ENCODE data around the gene MLH3. TPM values are rescaled to one million over a fixed set of nuclear protein-coding genes. Genes with fewer than 3 reads are reported as not detected.
A peak's percentile ranks its signal among the peaks of the same experiment; 100 is the strongest.

Gene MLH3
- total and polyA plus RNA-seq, 4 donors, result 7.3 to 43.6 (median 22.6) TPM

DNA sequence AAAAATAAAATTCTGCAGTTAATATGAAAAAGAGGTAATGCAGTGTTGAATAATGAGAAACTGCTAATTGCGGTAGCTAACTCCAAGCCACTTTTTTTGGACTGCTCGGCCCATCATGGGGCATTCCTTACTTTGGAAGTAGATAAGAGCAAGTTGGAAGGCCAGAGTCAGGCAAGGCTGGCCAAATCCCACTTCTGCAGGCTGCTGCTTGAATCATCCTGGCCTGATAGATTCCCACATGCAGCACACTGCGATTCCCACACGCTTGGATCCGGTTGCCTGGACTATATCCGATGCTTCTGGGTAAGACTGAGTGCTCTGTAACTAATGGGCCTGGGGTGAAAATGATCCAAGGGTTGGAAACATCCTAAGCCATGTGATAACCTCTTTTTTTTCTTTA is 38.0 kb downstream of the MLH3 start:
- DNase-seq (peak in 1 of 2 donors; percentile 73), ATAC-seq (ENCODE audit: low FRiP score) (peak; percentile 50)
- Histone ChIP-seq H3K4me3 (ENCODE audit: low read length in 2 of 2) (no peak overlapping the region), H3K4me1 (ENCODE audit: control insufficient read depth in 1 of 2, insufficient read depth in 2 of 2, low read length in 2 of 2) (peaks cover 0 to 10% of the 10 kb centered on the region in 2 donors), H3K36me3 (ENCODE audit: control insufficient read depth in 1 of 2, insufficient read depth in 2 of 2, low read length in 1 of 2) (peaks cover 4 to 6% of the 10 kb centered on the region in 2 donors), H3K27ac (ENCODE audit: low read depth in 1 of 2, low read length in 2 of 2) (no peak overlapping the region), H3K9me3 (ENCODE audit: control insufficient read depth, low read length) (no peaks in the 10 kb centered on the region), H3K27me3 (ENCODE audit: control insufficient read depth in 1 of 2, insufficient read depth in 2 of 2, low read length in 1 of 2) (no peaks in the 10 kb centered on the region)
- intact Hi-C loops (cut with DNase I), result loop anchor here (5.0 kb wide), 3 partner anchors 39 to 66 kb away; partner anchors contain the start of genes MLH3 (in 1 of the 2) and ZC2HC1C (in 1 of the 2)
- 70 to 77% methylated on average over 6 of the region's 6 CpGs for WGBS, 2 donors

DNA sequence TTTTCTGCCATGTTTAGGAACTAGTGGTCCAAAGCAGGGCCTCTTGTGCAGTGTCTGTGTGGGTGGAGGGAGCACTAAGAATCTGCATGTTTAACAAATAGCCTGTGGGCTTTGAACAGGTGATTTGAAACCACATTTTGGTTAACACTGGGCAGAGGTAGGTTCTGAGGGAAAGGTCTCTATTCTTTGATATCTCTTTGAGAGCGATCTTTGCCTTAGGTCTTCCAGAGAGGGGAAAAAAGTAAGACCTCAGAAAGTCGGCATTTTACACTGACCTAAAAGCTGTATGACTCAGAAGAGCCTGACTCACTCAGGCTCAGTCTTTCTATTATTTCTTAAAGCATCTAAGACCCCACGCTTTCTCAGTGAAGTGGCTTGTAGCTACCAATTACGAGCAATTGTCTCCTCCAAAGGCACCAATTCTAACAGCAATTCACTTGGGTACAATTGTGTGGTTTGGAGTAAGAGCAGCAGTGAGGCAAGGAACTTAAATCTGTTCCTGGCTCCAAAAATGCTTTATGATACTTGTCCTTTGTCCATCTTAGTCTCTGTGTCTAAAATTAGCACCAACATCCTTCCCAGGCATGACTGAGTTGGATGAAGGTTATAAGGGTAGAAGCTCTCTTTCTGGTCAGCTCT is 39.8 kb downstream of the MLH3 start:
- Histone ChIP-seq H3K27ac (ENCODE audit: low read depth in 1 of 2, low read length in 2 of 2) (peak overlapping the region; percentile 69 to 87), H3K36me3 (ENCODE audit: control insufficient read depth in 1 of 2, insufficient read depth in 2 of 2, low read length in 1 of 2) (peaks cover 4 to 11% of the 10 kb centered on the region in 2 donors), H3K9me3 (ENCODE audit: control insufficient read depth, low read length) (no peaks in the 10 kb centered on the region), H3K4me3 (ENCODE audit: low read length in 2 of 2) (no peak overlapping the region), H3K4me1 (ENCODE audit: control insufficient read depth in 1 of 2, insufficient read depth in 2 of 2, low read length in 2 of 2) (peaks cover 0 to 10% of the 10 kb centered on the region in 2 donors), H3K27me3 (ENCODE audit: control insufficient read depth in 1 of 2, insufficient read depth in 2 of 2, low read length in 1 of 2) (no peaks in the 10 kb centered on the region)
- WGBS, 2 donors, result 11 to 13% methylated on average over 4 of the region's 4 CpGs
- intact Hi-C loops (cut with DNase I), result loop anchor here (5.0 kb wide), 3 partner anchors 41 to 64 kb away; partner anchors contain the start of genes MLH3 (in 1 of the 2) and ZC2HC1C (in 1 of the 2)
- DNase-seq (no peak), ATAC-seq (ENCODE audit: low FRiP score) (peak; percentile 70)

DNA sequence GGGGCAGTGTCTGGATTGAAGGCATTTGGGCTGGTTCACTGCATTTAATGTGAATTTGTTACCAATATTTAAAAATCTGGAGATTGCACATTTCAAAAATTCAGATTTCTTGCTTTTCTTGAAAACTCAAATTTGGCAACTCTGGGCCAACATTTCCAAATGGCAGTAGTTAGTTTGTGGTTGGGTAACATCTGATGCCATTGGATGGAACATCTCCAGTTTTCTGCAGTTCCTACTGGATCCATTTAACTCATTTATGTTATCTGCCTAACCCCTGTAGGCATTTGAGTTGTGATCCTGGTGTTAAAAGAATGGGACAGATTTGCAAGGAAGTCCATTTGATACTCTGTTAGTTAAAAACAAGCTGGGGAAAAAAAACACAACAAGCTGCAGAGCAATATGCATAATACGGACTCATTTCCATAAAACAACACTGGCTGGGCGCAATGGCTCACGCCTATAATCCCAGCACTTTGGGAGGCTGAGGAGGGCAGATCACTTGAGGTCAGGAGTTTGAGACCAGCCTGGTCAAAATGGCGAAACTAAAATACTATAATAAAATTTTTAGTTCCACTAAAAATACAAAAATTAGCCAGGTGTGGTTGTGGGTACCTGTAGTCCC is 40.7 kb downstream of the MLH3 start:
- H3K27me3 ChIP-seq (ENCODE audit: control insufficient read depth in 1 of 2, insufficient read depth in 2 of 2, low read length in 1 of 2), result no peaks in the 10 kb centered on the region
- peaks cover 0 to 10% of the 10 kb centered on the region in 2 donors for H3K4me1 ChIP-seq (ENCODE audit: control insufficient read depth in 1 of 2, insufficient read depth in 2 of 2, low read length in 2 of 2)
- intact Hi-C loops (cut with DNase I), result loop anchor here (5.0 kb wide), 3 partner anchors 42 to 63 kb away; partner anchors contain the start of genes MLH3 (in 1 of the 2) and ZC2HC1C (in 1 of the 2)
- DNase-seq, result no peak
- ATAC-seq (ENCODE audit: low FRiP score), result no peak
- no peak overlapping the region for H3K4me3 ChIP-seq (ENCODE audit: low read length in 2 of 2)
- no peaks in the 10 kb centered on the region for H3K9me3 ChIP-seq (ENCODE audit: control insufficient read depth, low read length)
- 94 to 98% methylated on average over 4 of the region's 4 CpGs for WGBS, 2 donors
- no peak overlapping the region for H3K27ac ChIP-seq (ENCODE audit: low read depth in 1 of 2, low read length in 2 of 2)
- H3K36me3 ChIP-seq (ENCODE audit: control insufficient read depth in 1 of 2, insufficient read depth in 2 of 2, low read length in 1 of 2), result peaks cover 4 to 14% of the 10 kb centered on the region in 2 donors

DNA sequence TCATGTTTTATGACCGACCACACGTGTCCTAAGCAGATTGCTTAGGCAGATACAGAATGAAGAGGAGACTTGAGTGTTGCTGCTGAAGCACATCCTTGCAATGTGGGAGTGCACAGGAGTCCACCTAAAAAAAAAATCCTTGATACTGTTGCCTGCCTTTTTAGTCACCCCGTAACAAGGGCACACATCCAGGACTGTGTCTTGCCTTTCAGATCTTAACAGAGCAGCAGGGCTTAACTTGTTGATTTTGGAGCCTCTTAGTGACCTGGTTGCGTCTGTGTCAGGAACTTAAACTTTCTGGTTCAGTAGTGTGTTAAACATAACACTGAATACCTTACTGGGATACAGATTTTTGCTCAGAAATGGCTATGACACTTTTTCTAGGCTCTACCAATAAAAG is 42.1 kb downstream of the MLH3 start:
- no peaks in the 10 kb centered on the region for H3K27me3 ChIP-seq (ENCODE audit: control insufficient read depth in 1 of 2, insufficient read depth in 2 of 2, low read length in 1 of 2)
- DNase-seq (no peak), ATAC-seq (ENCODE audit: low FRiP score) (no peak)
- H3K4me3 ChIP-seq (ENCODE audit: low read length in 2 of 2), result no peak overlapping the region
- intact Hi-C loops (cut with DNase I), result no loop called here
- H3K27ac ChIP-seq (ENCODE audit: low read depth in 1 of 2, low read length in 2 of 2), result no peak overlapping the region
- no peaks in the 10 kb centered on the region for H3K9me3 ChIP-seq (ENCODE audit: control insufficient read depth, low read length)
- H3K4me1 ChIP-seq (ENCODE audit: control insufficient read depth in 1 of 2, insufficient read depth in 2 of 2, low read length in 2 of 2), result peaks cover 0 to 12% of the 10 kb centered on the region in 2 donors
- WGBS, 2 donors, result 48 to 51% methylated on average over 4 of the region's 4 CpGs
- H3K36me3 ChIP-seq (ENCODE audit: control insufficient read depth in 1 of 2, insufficient read depth in 2 of 2, low read length in 1 of 2), result peaks cover 4 to 15% of the 10 kb centered on the region in 2 donors

DNA sequence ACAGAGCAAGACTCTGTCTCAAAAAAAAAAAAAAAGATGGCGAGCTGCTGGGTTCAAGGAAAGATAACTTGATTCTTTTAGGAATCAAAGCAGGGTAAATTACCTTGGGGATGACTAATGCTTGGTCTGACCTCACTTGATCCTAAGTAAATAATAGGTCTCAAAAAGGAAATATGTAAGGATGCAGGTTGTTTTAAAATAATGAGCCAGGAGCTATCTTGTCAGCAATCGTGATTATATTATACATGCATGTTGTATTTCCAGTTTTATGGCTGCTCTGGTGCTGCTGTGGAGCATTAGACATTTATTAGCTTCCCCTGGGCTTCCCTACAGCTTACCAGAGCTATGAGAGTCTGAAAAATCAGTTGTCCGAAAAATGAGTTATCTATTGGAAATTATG is 45.9 kb downstream of the MLH3 start:
- DNase-seq, result no peak
- ATAC-seq (ENCODE audit: low FRiP score), result no peak

DNA sequence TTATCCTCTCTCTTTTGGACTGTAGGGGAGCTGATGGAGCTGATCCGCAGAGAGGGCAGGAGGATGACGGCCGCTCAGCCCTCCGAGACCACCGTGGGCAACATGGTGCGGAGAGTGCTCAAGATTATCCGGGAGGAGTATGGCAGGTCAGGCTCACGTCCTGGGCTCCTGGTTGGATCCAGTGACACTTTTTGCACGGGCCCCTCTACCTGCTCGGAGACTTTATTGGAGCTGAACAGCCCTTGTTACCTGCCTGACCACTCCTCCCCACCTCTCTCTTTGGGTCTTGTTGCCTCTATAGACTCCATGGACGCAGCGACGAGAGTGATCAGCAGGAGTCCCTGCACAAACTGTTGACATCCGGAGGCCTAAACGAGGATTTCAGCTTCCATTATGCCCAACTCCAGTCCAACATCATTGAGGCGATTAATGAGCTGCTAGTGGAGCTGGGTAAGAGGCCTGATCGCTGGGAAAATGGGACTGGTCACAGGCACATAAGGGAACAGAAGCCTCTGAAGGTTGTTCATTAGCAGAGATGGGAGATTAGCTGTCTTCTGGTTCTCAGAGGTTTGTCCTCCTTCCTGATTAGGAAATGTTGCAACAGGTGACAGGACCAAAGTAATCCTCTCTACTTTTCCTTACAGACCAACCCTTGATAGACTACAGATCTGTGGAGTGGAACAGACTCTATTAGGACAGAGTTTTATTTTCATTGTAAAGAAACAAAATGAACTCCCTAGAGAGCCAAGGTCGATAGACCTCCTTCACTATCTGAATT is 47.8 kb downstream of the MLH3 start:
- Histone ChIP-seq H3K27me3 (ENCODE audit: control insufficient read depth in 1 of 2, insufficient read depth in 2 of 2, low read length in 1 of 2) (no peaks in the 10 kb centered on the region), H3K9me3 (ENCODE audit: control insufficient read depth, low read length) (no peaks in the 10 kb centered on the region), H3K36me3 (ENCODE audit: control insufficient read depth in 1 of 2, insufficient read depth in 2 of 2, low read length in 1 of 2) (peaks cover 2 to 9% of the 10 kb centered on the region in 2 donors), H3K4me1 (ENCODE audit: control insufficient read depth in 1 of 2, insufficient read depth in 2 of 2, low read length in 2 of 2) (peaks cover 0 to 4% of the 10 kb centered on the region in 2 donors), H3K4me3 (ENCODE audit: low read length in 2 of 2) (peak overlapping the region; percentile 64 to 69), H3K27ac (ENCODE audit: low read depth in 1 of 2, low read length in 2 of 2) (peak overlapping the region in 1 of 2 donors; percentile 29)
- DNase-seq (no peak), ATAC-seq (ENCODE audit: low FRiP score) (peak; percentile 35)
- WGBS, 2 donors, result 8% methylated on average over 18 of the region's 18 CpGs
- intact Hi-C loops (cut with DNase I), result no loop called here

More for the DNA sequence above, 45.9 kb downstream of the MLH3 start:
- no peak overlapping the region for H3K27ac ChIP-seq (ENCODE audit: low read depth in 1 of 2, low read length in 2 of 2)
- peaks cover 4 to 14% of the 10 kb centered on the region in 2 donors for H3K36me3 ChIP-seq (ENCODE audit: control insufficient read depth in 1 of 2, insufficient read depth in 2 of 2, low read length in 1 of 2)
- peaks cover 0 to 4% of the 10 kb centered on the region in 2 donors for H3K4me1 ChIP-seq (ENCODE audit: control insufficient read depth in 1 of 2, insufficient read depth in 2 of 2, low read length in 2 of 2)
- 90 to 91% methylated on average over 3 of the region's 3 CpGs for WGBS, 2 donors
- H3K27me3 ChIP-seq (ENCODE audit: control insufficient read depth in 1 of 2, insufficient read depth in 2 of 2, low read length in 1 of 2), result no peaks in the 10 kb centered on the region
- H3K4me3 ChIP-seq (ENCODE audit: low read length in 2 of 2), result no peak overlapping the region
- no peaks in the 10 kb centered on the region for H3K9me3 ChIP-seq (ENCODE audit: control insufficient read depth, low read length)
- intact Hi-C loops (cut with DNase I), result no loop called here

DNA sequence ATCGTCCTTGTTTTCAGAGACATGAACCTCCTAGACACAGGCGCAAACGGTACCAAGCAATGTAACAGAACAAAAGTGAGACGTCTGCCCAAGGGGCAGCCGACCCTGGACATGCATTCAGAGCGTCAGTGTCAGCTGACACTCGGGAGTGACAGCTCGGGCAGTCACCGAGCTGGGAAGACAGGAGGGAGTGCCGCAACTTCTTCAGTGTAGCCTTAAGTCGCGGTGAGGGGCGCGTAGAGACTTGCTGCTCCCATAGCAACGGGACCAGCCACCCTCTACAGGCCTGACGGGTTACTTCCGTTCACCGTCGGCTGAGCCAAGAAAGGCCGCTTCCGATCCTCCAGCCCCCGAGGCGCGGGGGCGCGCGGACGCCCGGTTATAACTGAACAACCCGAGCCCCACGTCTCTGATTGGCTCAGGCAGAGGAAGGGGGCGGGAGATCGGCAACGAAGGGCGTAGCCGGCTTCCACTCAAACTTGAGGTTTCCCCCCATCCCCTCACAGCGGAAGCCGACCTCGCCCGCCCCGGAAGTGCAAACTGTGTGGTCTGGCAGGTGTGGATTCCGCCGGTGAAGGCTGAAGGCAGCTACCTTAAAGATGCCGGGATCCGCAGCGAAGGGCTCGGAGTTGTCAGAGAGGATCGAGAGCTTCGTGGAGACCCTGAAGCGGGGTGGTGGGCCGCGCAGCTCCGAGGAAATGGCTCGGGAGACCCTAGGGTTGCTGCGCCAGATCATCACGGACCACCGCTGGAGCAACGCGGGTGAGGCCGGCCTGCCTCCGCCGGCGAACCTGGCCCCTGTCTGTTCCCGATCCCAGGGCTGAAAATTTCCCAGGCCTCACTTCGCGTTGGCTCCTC is 48.6 kb downstream of the MLH3 start, which contains the start of gene EIF2B2:
Gene EIF2B2, plus strand, starts transcription at position 530 of the 858 bp plus-strand sequence. Its CDS starts 70 bp downstream, at position 600.
- peak; percentile 99 for DNase-seq
- Histone ChIP-seq H3K4me1 (ENCODE audit: control insufficient read depth in 1 of 2, insufficient read depth in 2 of 2, low read length in 2 of 2) (peaks cover 0 to 4% of the 10 kb centered on the region in 2 donors), H3K9me3 (ENCODE audit: control insufficient read depth, low read length) (no peaks in the 10 kb centered on the region), H3K4me3 (ENCODE audit: low read length in 2 of 2) (peak within 1 kb of the TSS; percentile 69 to 75), H3K27me3 (ENCODE audit: control insufficient read depth in 1 of 2, insufficient read depth in 2 of 2, low read length in 1 of 2) (no peaks in the 10 kb centered on the region), H3K36me3 (ENCODE audit: control insufficient read depth in 1 of 2, insufficient read depth in 2 of 2, low read length in 1 of 2) (peaks cover 2 to 5% of the 10 kb centered on the region in 2 donors), H3K27ac (ENCODE audit: low read depth in 1 of 2, low read length in 2 of 2) (peak within 1 kb of the TSS in 1 of 2 donors; percentile 70)
- intact Hi-C loops (cut with DNase I), result no loop called here
- 1% methylated on average over 65 to 66 of the region's 66 CpGs for WGBS, 2 donors
- peak; percentile 99 for ATAC-seq (ENCODE audit: low FRiP score)

DNA sequence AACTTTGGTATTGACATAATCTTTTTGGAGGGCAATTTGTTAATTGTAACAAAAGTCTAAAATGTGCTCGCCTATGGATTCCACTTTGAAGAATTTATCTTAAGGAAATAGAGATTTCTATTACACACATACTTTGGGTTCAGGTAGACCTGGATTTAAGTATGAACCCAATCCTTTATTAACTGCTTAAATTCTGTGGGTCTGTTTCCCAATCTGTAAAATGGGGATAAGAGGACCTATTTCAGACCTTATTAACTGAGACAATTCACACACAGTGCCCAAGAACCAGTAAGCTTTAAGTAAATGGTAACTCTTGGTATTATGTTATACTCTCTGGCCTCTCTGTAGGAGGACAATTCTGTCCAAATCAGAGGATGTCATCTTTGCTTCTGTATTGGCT is 49.4 kb downstream of the MLH3 start:
- Histone ChIP-seq H3K9me3 (ENCODE audit: control insufficient read depth, low read length) (no peaks in the 10 kb centered on the region), H3K4me3 (ENCODE audit: low read length in 2 of 2) (peak overlapping the region in 1 of 2 donors; percentile 75), H3K36me3 (ENCODE audit: control insufficient read depth in 1 of 2, insufficient read depth in 2 of 2, low read length in 1 of 2) (peaks cover 2 to 3% of the 10 kb centered on the region in 2 donors), H3K4me1 (ENCODE audit: control insufficient read depth in 1 of 2, insufficient read depth in 2 of 2, low read length in 2 of 2) (peaks cover 0 to 4% of the 10 kb centered on the region in 2 donors), H3K27ac (ENCODE audit: low read depth in 1 of 2, low read length in 2 of 2) (peak overlapping the region in 1 of 2 donors; percentile 70), H3K27me3 (ENCODE audit: control insufficient read depth in 1 of 2, insufficient read depth in 2 of 2, low read length in 1 of 2) (no peaks in the 10 kb centered on the region)
- DNase-seq, result no peak
- intact Hi-C loops (cut with DNase I), result no loop called here
- 97 to 99% methylated on average over 1 of the region's 1 CpG for WGBS, 2 donors
- ATAC-seq (ENCODE audit: low FRiP score), result no peak

All from aorta (tissue), 5 donors.